Fibroblast of mammary gland (primary cell): Measurements from ENCODE around the gene RABGGTA.

Source experiments
- DNase-seq: peaks from one replicate; pipeline ENCODE4 v3.0.0-alpha.2; 2010; ENCODE audit warnings: low read depth
- H3K4me3 ChIP-seq: 2 replicates; pipeline ENCODE4 v1.5.1; 2011; ENCODE audit warnings: low read depth, mild to moderate bottlenecking, low read length, moderate library complexity; ENCODE audit not compliant: control insufficient read depth
- CTCF ChIP-seq: conservative IDR thresholded peaks from 2 replicates; pipeline ENCODE4 v1.5.1; 2011; ENCODE audit warnings: low read depth, low read length, inconsistent platforms; ENCODE audit not compliant: control insufficient read depth, insufficient read depth

Gene RABGGTA

DNA sequence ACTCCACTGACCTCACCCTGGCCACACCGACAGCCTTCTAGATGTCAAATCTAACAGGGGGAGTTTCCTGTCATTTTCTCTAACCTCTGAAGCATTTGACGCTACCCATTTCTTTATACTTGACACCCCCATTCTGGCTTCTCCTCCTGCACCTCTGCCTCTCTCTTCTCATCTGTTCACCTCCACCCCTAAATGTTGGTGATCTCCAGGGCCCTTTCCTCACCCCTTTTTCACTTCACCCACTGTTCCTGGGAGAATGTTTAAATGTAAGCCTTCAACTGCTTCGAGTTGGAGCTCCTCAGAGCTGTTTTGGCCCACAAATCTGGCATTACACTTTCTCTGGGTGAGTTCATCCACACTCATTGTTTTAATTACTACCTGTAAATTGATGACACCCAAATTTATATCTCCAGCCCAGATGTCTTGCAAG, 452 bp upstream of the RABGGTA start:
- peak overlapping the region; percentile 91 for H3K4me3 ChIP-seq
- DNase-seq, result no peak
- no peak for TF ChIP-seq CTCF

GRCh38 chr14:24270537-24271133, 762 bp downstream of the RABGGTA start:
- peak overlapping the region; percentile 91 for H3K4me3 ChIP-seq
- no peak for TF ChIP-seq CTCF
- no peak for DNase-seq

- no peak for DNase-seq
- TF ChIP-seq CTCF, result no peak
- no peak overlapping the region for H3K4me3 ChIP-seq
Observed at GRCh38 chr14:24269910-24270536, 1.4 kb downstream of the RABGGTA start.

DNA sequence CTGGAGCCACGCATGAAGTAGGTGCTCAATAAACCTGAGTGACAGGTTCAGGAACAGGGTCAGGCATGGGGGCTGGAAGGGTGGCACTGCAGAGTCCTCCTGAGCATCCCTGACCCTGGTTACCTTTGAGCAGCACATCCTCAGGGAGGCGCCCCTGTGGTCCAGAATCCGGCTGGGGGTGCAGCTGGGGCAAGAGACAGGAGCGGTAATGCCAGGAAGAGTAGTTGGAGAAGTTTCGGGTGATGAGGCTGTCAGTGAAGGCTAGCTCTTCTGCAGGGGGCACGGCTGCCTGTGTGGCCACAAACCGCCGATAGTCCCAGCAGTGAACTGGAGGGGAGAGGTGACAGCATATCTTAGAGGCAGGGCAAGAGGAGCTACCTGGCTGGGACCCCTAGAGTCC, 2.0 kb downstream of the RABGGTA start:
- no peak for DNase-seq
- TF ChIP-seq CTCF, result no peak
- no peak overlapping the region for H3K4me3 ChIP-seq

DNA sequence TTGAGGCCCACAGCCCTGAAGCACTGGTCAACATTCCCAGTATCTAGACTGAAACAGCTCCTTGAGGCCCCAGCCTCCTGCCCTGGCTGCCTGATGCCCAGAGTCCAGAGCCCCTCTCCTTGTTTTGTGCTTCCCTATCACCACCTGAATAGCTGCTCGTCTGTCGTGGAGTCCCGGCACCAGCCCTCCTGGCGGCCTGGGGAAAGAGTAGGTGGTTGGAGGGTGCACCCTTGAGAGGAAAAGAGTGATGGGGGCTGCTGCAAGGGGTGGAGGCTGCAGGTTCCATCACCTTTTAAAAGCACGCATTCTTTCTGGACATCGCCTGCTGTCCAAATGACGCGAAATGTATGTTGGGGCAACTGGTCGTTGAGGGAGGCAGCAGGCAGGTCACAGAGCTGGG, 3.2 kb downstream of the RABGGTA start:
- DNase-seq, result no peak
- TF ChIP-seq CTCF, result no peak
- no peak overlapping the region for H3K4me3 ChIP-seq

- TF ChIP-seq CTCF, result no peak
- no peak for DNase-seq
- H3K4me3 ChIP-seq, result no peak overlapping the region
Observed at GRCh38 chr14:24267516-24267915, 3.9 kb downstream of the RABGGTA start.
